Uterus (tissue), 2 donors: ENCODE data around the gene FRK.

Experiments
- POLR2A ChIP-seq, 2 donors: fragments of 450-650 bp; IDR thresholded peaks; one replicate each; pipeline ENCODE4 v1.6.1; 2016; ENCODE audit warnings: antibody characterized with exemption in 2 of 2, mild to moderate bottlenecking in 1 of 2, moderate library complexity in 1 of 2
- TF ChIP-seq, protein P1 (sequence below), 4 experiments: fragments of 200-600 bp in 2 of 4; fragments of 450-650 bp in 2 of 4; sonication (generic) in 2 of 4; IDR thresholded peaks; one replicate each; pipeline ENCODE4 v1.5.1; 2016 to 2019; ENCODE audit warnings: antibody characterized with exemption in 4 of 4, mild to moderate bottlenecking in 2 of 4, moderate library complexity in 1 of 4

DNA sequence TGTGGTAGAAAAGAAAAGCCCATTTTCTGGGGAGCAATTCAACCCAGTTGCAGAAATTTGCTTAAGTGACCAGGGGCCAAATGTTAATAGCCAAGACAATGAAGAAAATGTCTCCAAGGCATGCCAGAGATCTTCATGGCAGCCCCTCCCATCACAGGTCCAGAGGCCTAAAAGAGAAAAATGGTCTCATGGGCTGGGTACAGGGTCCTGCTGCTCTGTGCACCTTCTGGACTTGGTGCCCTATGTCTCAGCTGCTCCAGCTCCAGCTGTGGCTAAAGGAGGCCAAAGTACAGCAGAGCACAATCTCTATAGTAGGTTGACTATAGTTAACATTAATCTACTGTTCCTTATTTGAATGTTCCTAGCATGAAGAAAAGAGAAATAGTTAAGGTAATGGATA is 44.7 kb downstream of the FRK start:
- TF ChIP-seq POLR2A (IDR thresholded peaks at IDR 0.05) = no peak
- TF ChIP-seq, protein P1, sequence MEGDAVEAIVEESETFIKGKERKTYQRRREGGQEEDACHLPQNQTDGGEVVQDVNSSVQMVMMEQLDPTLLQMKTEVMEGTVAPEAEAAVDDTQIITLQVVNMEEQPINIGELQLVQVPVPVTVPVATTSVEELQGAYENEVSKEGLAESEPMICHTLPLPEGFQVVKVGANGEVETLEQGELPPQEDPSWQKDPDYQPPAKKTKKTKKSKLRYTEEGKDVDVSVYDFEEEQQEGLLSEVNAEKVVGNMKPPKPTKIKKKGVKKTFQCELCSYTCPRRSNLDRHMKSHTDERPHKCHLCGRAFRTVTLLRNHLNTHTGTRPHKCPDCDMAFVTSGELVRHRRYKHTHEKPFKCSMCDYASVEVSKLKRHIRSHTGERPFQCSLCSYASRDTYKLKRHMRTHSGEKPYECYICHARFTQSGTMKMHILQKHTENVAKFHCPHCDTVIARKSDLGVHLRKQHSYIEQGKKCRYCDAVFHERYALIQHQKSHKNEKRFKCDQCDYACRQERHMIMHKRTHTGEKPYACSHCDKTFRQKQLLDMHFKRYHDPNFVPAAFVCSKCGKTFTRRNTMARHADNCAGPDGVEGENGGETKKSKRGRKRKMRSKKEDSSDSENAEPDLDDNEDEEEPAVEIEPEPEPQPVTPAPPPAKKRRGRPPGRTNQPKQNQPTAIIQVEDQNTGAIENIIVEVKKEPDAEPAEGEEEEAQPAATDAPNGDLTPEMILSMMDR (IDR thresholded peaks at IDR 0.05) = no peak
